Liver (tissue), 9 donors: ENCODE data around the gene BIK. TPM values are rescaled to one million over a fixed set of nuclear protein-coding genes. Genes with fewer than 3 reads are reported as not detected.

Experiments used
- DNase-seq: peaks from one replicate; pipeline ENCODE4 v3.0.0-alpha.2; 2017; ENCODE audit warnings: low spot score
- H3K27ac ChIP-seq, 2 donors: one replicate each; pipeline ENCODE4 v1.7.0; 2013; ENCODE audit warnings: inconsistent platforms in 2 of 2, low read length in 2 of 2, control low read depth in 1 of 2, low read depth in 1 of 2, mild to moderate bottlenecking in 1 of 2
- H3K27me3 ChIP-seq, 4 donors: one replicate each; pipeline versions ENCODE4 v1.6.1 to v1.7.0; 2013; ENCODE audit warnings: low read length in 3 of 4, inconsistent platforms in 1 of 4, mild to moderate bottlenecking in 1 of 4, moderate library complexity in 1 of 4; ENCODE audit not compliant: control insufficient read depth in 4 of 4, insufficient read depth in 4 of 4
- H3K36me3 ChIP-seq, 4 donors: one replicate each; pipeline versions ENCODE4 v1.6.1 to v1.7.0; 2013; ENCODE audit warnings: low read length in 3 of 4, mild to moderate bottlenecking in 3 of 4, low read depth in 1 of 4, moderate library complexity in 1 of 4; ENCODE audit not compliant: control insufficient read depth in 4 of 4, insufficient read depth in 3 of 4
- H3K4me1 ChIP-seq, 4 donors: one replicate each; pipeline versions ENCODE4 v1.6.1 to v1.7.0; 2013; ENCODE audit warnings: low read length in 3 of 4, mild to moderate bottlenecking in 3 of 4, moderate library complexity in 1 of 4; ENCODE audit not compliant: control insufficient read depth in 4 of 4, insufficient read depth in 4 of 4
- H3K4me3 ChIP-seq, 3 donors: one replicate each; pipeline versions ENCODE4 v1.6.1 to v1.7.0; 2013; ENCODE audit warnings: low read length in 3 of 3, control low read depth in 1 of 3, low read depth in 1 of 3, mild to moderate bottlenecking in 1 of 3
- H3K9ac ChIP-seq, 2 donors: one replicate each; pipeline ENCODE4 v1.7.0; 2013; ENCODE audit warnings: low read length in 2 of 2, mild to moderate bottlenecking in 2 of 2, moderate library complexity in 2 of 2, control low read depth in 1 of 2, low read depth in 1 of 2
- H3K9me3 ChIP-seq, 4 donors: one replicate each; pipeline versions ENCODE4 v1.6.1 to v1.7.0; 2013; ENCODE audit warnings: low read length in 3 of 4; ENCODE audit not compliant: control insufficient read depth in 4 of 4
- ATF3 ChIP-seq: IDR thresholded peaks from 2 replicates; pipeline ENCODE4 v1.6.1; 2016; ENCODE audit warnings: antibody characterized with exemption
- CTCF ChIP-seq: fragments of 150-350 bp; IDR thresholded peaks from 2 replicates; pipeline ENCODE4 v1.5.1; 2017; ENCODE audit warnings: improper control_type of control experiment, low read depth, low read length; ENCODE audit not compliant: missing input control
- EGR1 ChIP-seq, 2 donors: IDR thresholded peaks; 2 replicates each; pipeline ENCODE4 v1.6.1; 2016 to 2018; ENCODE audit warnings: antibody characterized with exemption in 2 of 2, low read depth in 2 of 2
- FOXA1 ChIP-seq: IDR thresholded peaks from 2 replicates; pipeline ENCODE4 v1.6.1; 2016; ENCODE audit warnings: antibody characterized with exemption
- FOXA2 ChIP-seq: IDR thresholded peaks from 2 replicates; pipeline ENCODE4 v1.6.1; 2016; ENCODE audit warnings: antibody characterized with exemption
- GABPA ChIP-seq, 2 donors: IDR thresholded peaks in 1 of 2; conservative IDR thresholded peaks in 1 of 2; 2 replicates each; pipeline ENCODE4 v1.6.1; 2016; ENCODE audit warnings: antibody characterized with exemption in 2 of 2, mild to moderate bottlenecking in 1 of 2, moderate library complexity in 1 of 2
- HNF4A ChIP-seq, 2 donors: conservative IDR thresholded peaks; 2 replicates each; pipeline ENCODE4 v1.6.1; 2016; ENCODE audit warnings: antibody characterized with exemption in 2 of 2, mild to moderate bottlenecking in 2 of 2
- HNF4G ChIP-seq: IDR thresholded peaks from 2 replicates; pipeline ENCODE4 v1.6.1; 2016; ENCODE audit warnings: antibody characterized with exemption
- JUND ChIP-seq, 2 donors: IDR thresholded peaks; 2 replicates each; pipeline ENCODE4 v1.6.1; 2016; ENCODE audit warnings: antibody characterized with exemption in 2 of 2
- MAX ChIP-seq: IDR thresholded peaks from 2 replicates; pipeline ENCODE4 v1.6.1; 2016; ENCODE audit warnings: antibody characterized with exemption
- NR2F2 ChIP-seq: IDR thresholded peaks from 2 replicates; pipeline ENCODE4 v1.6.1; 2016; ENCODE audit warnings: antibody characterized with exemption
- RAD21 ChIP-seq, 2 donors: IDR thresholded peaks; 2 replicates each; pipeline ENCODE4 v1.6.1; 2016; ENCODE audit warnings: antibody characterized with exemption in 2 of 2, mild to moderate bottlenecking in 2 of 2
- REST ChIP-seq: IDR thresholded peaks from 2 replicates; pipeline ENCODE4 v1.6.1; 2016; ENCODE audit warnings: antibody characterized with exemption, mild to moderate bottlenecking
- RXRA ChIP-seq, 2 donors: IDR thresholded peaks; 2 replicates each; pipeline ENCODE4 v1.6.1; 2017 to 2018; ENCODE audit warnings: antibody characterized with exemption in 2 of 2, mild to moderate bottlenecking in 1 of 2
- SP1 ChIP-seq: IDR thresholded peaks from 2 replicates; pipeline ENCODE4 v1.6.1; 2018; ENCODE audit warnings: antibody characterized with exemption, mild to moderate bottlenecking
- TAF1 ChIP-seq: conservative IDR thresholded peaks from 2 replicates; pipeline ENCODE4 v1.6.1; 2016; ENCODE audit warnings: antibody characterized with exemption, mild to moderate bottlenecking
- YY1 ChIP-seq: IDR thresholded peaks from 2 replicates; pipeline ENCODE4 v1.6.1; 2016; ENCODE audit warnings: antibody characterized with exemption, mild to moderate bottlenecking
- ZBTB33 ChIP-seq: IDR thresholded peaks from 2 replicates; pipeline ENCODE4 v1.6.1; 2016; ENCODE audit warnings: antibody characterized with exemption
- WGBS: extraction: QIAGEN DNeasy Blood & Tissue Kit; methylation state at CpG from one replicate; pipeline ENCODE4 v1.1.7; 2013; 5-methylcytosine and 5-hydroxymethylcytosine counted together
- polyA plus RNA-seq, 2 donors: library from polyadenylated mRNA; stranded (reverse) in 1 of 2; unstranded in 1 of 2; fragments of 200-250 nt in 1 of 2; fragments of >200 nt in 1 of 2; fragmentation: Nextera tagmentation in 1 of 2; extraction: Ambion mirVana in 1 of 2; gene quantifications; one replicate each; pipeline versions ENCODE4 v1.2.1 to v1.2.3, GENCODE V29; 2013 to 2015
- total RNA-seq, 2 donors: library from RNA; depleted of rRNA; stranded (reverse); fragments of >200 nt; gene quantifications; one replicate each; pipeline ENCODE4 v1.2.3, GENCODE V29; 2014
- donor health status: healthy.
- donor health status: healthy.
- donor health status: healthy.
- donor health status: healthy.
- donor health status: healthy.

Gene BIK
- total and polyA plus RNA-seq, 4 donors = 0.23 to 0.89 (median 0.33) TPM; not detected in 1

- no peaks in the 10 kb centered on the region for H3K9me3 ChIP-seq
- no peak overlapping the region for H3K4me3 ChIP-seq
- H3K36me3 ChIP-seq = no peaks in the 10 kb centered on the region
- WGBS = 76% methylated on average over 9 of the region's 9 CpGs
- peaks cover 0 to 6% (median 2%) of the 10 kb centered on the region in 4 donors for H3K4me1 ChIP-seq
- no peak overlapping the region for H3K9ac ChIP-seq
- H3K27ac ChIP-seq = no peak overlapping the region
- DNase-seq = no peak
- no peak for TF ChIP-seq NR2F2
- no peak for TF ChIP-seq EGR1 (IDR thresholded peaks at IDR 0.05; ENCODE audit: low read depth in 2 of 2)
- TF ChIP-seq HNF4G = no peak
- no peak for TF ChIP-seq ZBTB33
- TF ChIP-seq FOXA1 = no peak
- TF ChIP-seq JUND (IDR thresholded peaks at IDR 0.05) = no peak
- no peak for TF ChIP-seq FOXA2
- TF ChIP-seq RAD21 (IDR thresholded peaks at IDR 0.05) = no peak
- TF ChIP-seq HNF4A (conservative IDR thresholded peaks at IDR 0.05) = no peak
- no peak for TF ChIP-seq MAX
- TF ChIP-seq RXRA (IDR thresholded peaks at IDR 0.05) = no peak
- TF ChIP-seq ATF3 = no peak
- no peak for TF ChIP-seq CTCF
- TF ChIP-seq REST = no peak
- TF ChIP-seq TAF1 = no peak
- TF ChIP-seq GABPA (IDR thresholded peaks at IDR 0.05 in 1 of 2, conservative IDR thresholded peaks at IDR 0.05 in 1 of 2) = no peak
- no peak for TF ChIP-seq YY1
- TF ChIP-seq SP1 = no peak
- H3K27me3 ChIP-seq = no peaks in the 10 kb centered on the region
These were observed 47.5 kb downstream of the BIK start for GRCh38 chr22:43157874-43158546.
